Astrocyte (in vitro differentiated cells and primary cell): ENCODE data around the gene C3orf85.

Experiments
- EZH2 ChIP-seq: IDR thresholded peaks from 2 replicates; pipeline ENCODE4 v1.6.1; 2012; ENCODE audit warnings: mild to moderate bottlenecking, low read length, inconsistent platforms; ENCODE audit not compliant: insufficient read depth
- TF ChIP-seq, protein P1 (sequence below): IDR thresholded peaks from 2 replicates; pipeline ENCODE4 v1.5.1; 2011; ENCODE audit warnings: low read depth, mild to moderate bottlenecking, inconsistent platforms, low read length, moderate library complexity; ENCODE audit not compliant: insufficient read depth

DNA sequence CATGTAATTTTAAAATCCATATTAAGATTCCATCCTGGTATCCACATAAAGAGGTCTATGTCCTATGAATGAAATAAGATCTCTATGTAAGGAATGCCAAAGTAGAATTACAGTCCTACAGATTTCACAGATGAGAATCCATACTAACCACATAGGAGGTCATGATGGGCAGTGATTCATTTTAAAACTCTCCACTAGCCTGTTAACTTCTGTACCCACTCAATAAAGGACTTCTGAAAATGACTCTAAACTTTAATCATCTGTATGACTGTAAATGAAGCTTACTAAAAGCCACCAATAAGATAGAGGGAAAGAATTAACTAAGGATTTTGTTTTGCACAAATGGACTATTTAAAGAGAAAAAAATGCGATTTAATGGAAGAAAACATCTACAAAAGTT lies 47.3 kb upstream of the C3orf85 start:
- TF ChIP-seq, protein P1, sequence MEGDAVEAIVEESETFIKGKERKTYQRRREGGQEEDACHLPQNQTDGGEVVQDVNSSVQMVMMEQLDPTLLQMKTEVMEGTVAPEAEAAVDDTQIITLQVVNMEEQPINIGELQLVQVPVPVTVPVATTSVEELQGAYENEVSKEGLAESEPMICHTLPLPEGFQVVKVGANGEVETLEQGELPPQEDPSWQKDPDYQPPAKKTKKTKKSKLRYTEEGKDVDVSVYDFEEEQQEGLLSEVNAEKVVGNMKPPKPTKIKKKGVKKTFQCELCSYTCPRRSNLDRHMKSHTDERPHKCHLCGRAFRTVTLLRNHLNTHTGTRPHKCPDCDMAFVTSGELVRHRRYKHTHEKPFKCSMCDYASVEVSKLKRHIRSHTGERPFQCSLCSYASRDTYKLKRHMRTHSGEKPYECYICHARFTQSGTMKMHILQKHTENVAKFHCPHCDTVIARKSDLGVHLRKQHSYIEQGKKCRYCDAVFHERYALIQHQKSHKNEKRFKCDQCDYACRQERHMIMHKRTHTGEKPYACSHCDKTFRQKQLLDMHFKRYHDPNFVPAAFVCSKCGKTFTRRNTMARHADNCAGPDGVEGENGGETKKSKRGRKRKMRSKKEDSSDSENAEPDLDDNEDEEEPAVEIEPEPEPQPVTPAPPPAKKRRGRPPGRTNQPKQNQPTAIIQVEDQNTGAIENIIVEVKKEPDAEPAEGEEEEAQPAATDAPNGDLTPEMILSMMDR, result no peak
- TF ChIP-seq EZH2, result no peak
